ENCODE measurements around the gene MERTK.
"Not testable (repeated sequence)": the region's sequence is repeated elsewhere in the genome, so short reads cannot be mapped to it uniquely, and the experiment has no call there.

The MERTK gene

GRCh38 chr2:111908578-111908977 is 10.2 kb downstream of the MERTK start:
- no peak for DNase-seq (ENCODE audit: extremely low spot score, insufficient read length, low read depth)
- FAIRE-seq, result no peak

GRCh38 chr2:111909079-111909478 is 10.7 kb downstream of the MERTK start:
- DNase-seq (ENCODE audit: extremely low spot score, insufficient read length, low read depth) (no peak), FAIRE-seq (no peak)

- FAIRE-seq; DNase-seq (ENCODE audit: extremely low spot score, insufficient read length, low read depth): not testable (repeated sequence)
Measured at GRCh38 chr2:111909997-111910396, 11.6 kb downstream of the MERTK start.

GRCh38 chr2:111910609-111911277 is 12.3 kb downstream of the MERTK start:
- FAIRE-seq (no peak), DNase-seq (ENCODE audit: extremely low spot score, insufficient read length, low read depth) (no peak)

GRCh38 chr2:111911295-111911977 is 13.0 kb downstream of the MERTK start:
- FAIRE-seq; DNase-seq (ENCODE audit: extremely low spot score, insufficient read length, low read depth): not testable (repeated sequence)

- DNase-seq (ENCODE audit: extremely low spot score, insufficient read length, low read depth), result no peak
- no peak for FAIRE-seq
Measured at GRCh38 chr2:111912547-111912946, 14.1 kb downstream of the MERTK start.

GRCh38 chr2:111917106-111917505 is 18.7 kb downstream of the MERTK start:
- no peak for FAIRE-seq
- DNase-seq (ENCODE audit: extremely low spot score, insufficient read length, low read depth), result no peak

GRCh38 chr2:111918383-111918806 is 20.0 kb downstream of the MERTK start:
- FAIRE-seq, result no peak
- no peak for DNase-seq (ENCODE audit: extremely low spot score, insufficient read length, low read depth)

GRCh38 chr2:111919365-111919764 is 21.0 kb downstream of the MERTK start:
- no peak for FAIRE-seq

GRCh38 chr2:111919794-111920608 is 21.6 kb downstream of the MERTK start:
- FAIRE-seq (no peak), DNase-seq (ENCODE audit: extremely low spot score, insufficient read length, low read depth) (no peak)

More at GRCh38 chr2:111919365-111919764, 21.0 kb downstream of the MERTK start:
- DNase-seq (ENCODE audit: extremely low spot score, insufficient read length, low read depth), result no peak

GRCh38 chr2:111923276-111923804 is 24.9 kb downstream of the MERTK start:
- DNase-seq (ENCODE audit: extremely low spot score, insufficient read length, low read depth), result no peak
- no peak for FAIRE-seq

- DNase-seq (ENCODE audit: extremely low spot score, insufficient read length, low read depth), result no peak
- no peak for FAIRE-seq
Measured at GRCh38 chr2:111924617-111925107, 26.3 kb downstream of the MERTK start.

- DNase-seq (ENCODE audit: extremely low spot score, insufficient read length, low read depth) (no peak), FAIRE-seq (no peak)
Measured at GRCh38 chr2:111927723-111928122, 29.3 kb downstream of the MERTK start.

GRCh38 chr2:111930409-111930808 is 32.0 kb downstream of the MERTK start:
- no peak for FAIRE-seq
- DNase-seq (ENCODE audit: extremely low spot score, insufficient read length, low read depth), result no peak

- no peak for DNase-seq (ENCODE audit: extremely low spot score, insufficient read length, low read depth)
- no peak for FAIRE-seq
Measured at GRCh38 chr2:111930875-111931274, 32.5 kb downstream of the MERTK start.

- DNase-seq (ENCODE audit: extremely low spot score, insufficient read length, low read depth) (no peak), FAIRE-seq (no peak)
Measured at GRCh38 chr2:111932841-111933291, 34.5 kb downstream of the MERTK start.

- DNase-seq (ENCODE audit: extremely low spot score, insufficient read length, low read depth); FAIRE-seq: not testable (repeated sequence)
Measured at GRCh38 chr2:111933900-111934299, 35.5 kb downstream of the MERTK start.

GRCh38 chr2:111936881-111937280 is 38.5 kb downstream of the MERTK start:
- FAIRE-seq (no peak), DNase-seq (ENCODE audit: extremely low spot score, insufficient read length, low read depth) (no peak)

- FAIRE-seq (no peak), DNase-seq (ENCODE audit: extremely low spot score, insufficient read length, low read depth) (no peak)
Measured at GRCh38 chr2:111938392-111938791, 40.0 kb downstream of the MERTK start.

Data from GM18507 (cell line).